ENCODE data around the gene COL21A1.

Gene COL21A1

DNA sequence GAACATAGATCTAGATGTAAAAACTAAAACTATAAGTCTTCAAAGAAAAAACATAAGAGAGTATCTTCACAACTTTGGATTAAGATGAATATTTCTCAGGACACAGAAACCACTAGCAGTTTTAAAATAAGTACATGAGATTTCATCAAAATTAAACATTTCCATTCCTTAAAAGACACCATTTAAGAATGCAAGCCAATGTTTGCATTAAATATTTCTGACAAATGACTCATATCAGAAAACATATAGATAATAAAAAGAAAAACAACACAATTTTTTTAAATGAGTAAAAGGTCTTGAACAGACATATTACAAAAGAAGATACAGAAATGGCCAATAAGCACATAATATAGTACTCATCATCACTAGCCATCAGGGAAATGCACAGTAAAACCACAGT is 59.7 kb downstream of the COL21A1 start:
- DNase-seq (ENCODE audit: low spot score): no peak

DNA sequence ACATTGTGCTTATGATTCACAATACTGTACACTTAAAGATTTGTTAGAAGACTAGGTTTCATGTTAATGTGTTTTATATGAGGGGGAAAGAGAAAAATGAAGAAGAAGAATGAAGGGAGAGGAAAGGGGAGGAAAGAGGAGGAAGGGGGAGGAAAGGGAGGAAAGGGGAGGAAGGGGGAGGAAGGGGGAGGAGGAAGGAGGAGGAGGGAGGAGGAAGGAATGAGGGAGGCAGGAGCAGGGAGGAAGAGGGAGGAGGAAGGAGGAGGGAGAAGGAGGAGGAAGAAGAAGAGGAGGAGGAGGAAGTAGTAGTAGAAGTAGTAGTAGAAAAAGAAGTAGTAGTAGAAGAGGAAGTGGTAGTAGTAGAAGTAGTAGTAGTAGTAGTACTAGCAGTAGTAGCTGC is 70.6 kb downstream of the COL21A1 start:
- DNase-seq (ENCODE audit: low spot score): no peak

DNA sequence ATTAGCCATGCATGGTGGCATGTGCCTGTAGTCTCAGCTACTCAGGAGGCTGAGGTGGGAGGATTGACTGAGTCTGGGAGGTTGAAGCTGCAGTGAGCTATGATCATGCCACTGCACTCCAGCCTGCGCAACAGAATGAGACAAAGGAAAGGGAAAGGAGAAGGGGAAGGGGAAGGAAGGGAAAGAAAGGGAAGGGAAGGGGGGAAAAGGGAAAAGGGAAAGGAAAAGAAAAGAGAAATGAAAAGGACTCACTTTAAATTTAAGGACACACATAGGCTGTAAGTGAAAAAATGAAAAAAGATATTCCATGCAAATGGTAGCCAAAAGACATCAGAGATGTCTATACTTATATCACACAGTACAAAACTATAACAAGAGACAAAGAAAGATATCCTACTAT is 74.2 kb downstream of the COL21A1 start:
- no peak for DNase-seq (ENCODE audit: low spot score)

DNA sequence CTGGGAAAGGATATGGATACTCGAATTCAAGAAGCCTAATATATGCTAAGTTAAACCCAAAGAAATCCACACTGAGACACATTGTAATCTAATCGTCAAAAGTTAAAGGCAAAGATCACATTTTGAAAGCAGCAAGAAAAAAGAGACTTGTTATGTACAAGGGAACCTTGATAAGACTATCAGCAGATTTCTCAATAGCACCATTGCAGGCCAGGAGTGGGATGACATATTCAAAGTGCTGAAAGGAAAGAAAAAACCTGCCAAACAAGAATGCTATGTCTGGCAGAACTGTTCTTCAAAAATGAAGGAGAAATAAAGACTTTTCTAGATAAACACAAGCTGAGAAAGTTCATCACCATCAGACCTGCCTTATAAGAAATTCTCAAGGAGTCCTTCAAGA is 75.2 kb downstream of the COL21A1 start:
- DNase-seq (ENCODE audit: low spot score): no peak

DNA sequence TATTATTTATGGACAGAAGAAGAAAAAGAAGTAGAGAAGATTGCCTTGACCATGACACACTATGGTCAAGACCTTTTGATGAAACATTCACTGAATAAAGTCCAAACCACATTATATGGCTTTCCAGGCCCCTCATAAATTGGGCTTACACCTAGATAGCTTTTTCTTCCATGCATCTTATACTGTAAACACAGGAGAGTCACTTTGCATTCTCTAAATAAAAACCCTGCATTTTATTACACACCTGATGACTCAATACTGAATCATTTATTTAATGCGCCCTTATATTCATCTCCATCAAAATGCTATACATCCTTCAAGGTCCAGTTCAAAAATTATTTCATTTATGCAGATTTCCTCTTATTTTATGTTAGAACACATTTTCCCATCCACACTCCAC is 78.0 kb downstream of the COL21A1 start:
- no peak for DNase-seq (ENCODE audit: low spot score)

DNA sequence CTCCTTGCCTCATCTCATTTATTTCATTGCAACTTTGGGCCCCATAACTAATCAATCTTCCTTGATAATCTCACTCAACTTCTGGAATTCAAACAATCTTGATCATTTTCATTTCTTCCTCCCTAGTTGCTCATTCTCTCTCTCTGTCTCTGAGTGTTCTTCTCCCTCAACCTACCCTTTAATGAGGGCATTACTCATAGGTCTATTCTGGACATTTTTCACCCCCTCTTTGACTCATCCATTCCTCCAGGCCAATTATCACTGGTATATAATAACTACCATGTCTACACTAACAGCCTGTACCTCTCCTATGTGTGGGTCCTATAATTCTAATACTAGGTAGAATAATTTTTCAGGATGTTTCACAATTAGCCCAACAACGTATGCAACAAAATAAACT is 78.8 kb downstream of the COL21A1 start:
- DNase-seq (ENCODE audit: low spot score): no peak

DNA sequence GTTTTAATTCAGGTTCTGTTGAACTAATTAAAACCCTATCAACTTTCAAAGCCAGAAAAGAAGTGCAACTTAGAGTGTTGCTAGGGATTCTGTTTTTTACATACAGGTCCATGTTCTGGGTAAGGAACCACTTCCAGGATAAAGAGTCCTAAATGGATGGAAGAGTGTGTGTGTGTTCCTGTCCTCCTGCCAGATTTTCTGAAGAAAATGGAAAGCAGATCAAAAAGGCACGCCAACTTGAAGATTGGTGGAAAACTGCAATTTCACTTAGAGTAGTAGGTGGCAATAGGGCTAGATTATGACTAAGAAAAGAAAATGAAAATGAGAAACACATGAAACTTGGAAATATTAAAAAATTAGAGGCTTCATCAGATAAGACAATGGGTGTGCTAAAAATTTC is 85.3 kb downstream of the COL21A1 start:
- no peak for DNase-seq (ENCODE audit: low spot score)

DNA sequence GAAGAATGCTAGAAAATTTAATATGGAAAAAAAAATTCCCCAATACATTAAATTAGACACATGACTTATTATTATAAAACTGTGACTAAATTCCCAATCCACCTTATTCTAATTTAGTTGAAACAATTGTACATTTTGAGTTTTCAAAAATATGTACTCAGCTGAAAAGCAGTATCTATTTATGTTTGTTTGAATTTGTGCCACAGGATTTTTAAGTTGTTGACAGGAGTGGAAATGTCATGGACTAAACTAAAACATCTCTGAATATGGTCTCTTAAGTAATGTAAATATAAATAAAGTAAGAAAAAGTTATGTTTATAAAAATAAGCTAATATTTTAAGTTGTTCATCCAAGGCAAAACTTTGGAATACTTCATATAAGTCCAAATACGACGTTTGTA is 86.9 kb downstream of the COL21A1 start:
- DNase-seq (ENCODE audit: low spot score): no peak

DNA sequence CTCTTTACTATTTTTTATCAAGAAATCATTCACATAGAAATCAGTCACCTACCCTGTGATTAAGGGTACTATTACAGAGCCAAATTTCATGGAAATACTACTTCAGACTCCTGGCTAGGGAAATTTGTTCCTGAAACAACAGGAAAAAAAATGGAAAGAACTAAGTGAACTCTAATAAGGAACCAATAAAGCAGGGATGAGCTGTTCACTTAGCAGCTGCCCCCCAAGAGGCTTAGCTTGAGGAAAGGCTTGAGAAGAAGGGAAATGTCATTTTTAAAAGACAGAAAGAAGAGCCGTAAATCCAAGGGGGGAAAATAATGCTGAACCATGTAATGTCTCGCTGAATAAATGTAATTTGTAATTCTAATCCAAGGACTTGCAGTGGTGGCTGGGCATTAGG is 88.8 kb downstream of the COL21A1 start:
- DNase-seq (ENCODE audit: low spot score): no peak

DNA sequence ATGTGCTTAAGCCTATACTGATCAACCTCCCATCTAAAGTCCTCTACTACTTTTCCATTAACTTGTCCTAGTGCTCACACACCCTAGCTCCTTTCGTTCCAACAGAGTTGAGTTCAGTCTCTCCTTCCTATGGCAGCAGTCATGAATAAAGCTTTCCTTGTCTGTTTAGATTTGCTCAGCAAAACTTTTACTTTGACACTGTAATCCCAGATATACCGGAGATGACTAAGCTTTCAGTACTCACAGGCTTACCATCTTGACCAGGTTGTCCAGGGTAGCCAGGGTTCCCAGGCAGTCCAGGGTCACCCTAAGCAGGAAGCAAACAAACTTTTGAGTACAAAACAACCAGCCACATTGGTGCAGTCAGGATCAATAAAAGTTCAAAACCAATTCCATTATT is 90.7 kb downstream of the COL21A1 start:
- no peak for DNase-seq (ENCODE audit: low spot score)

DNA sequence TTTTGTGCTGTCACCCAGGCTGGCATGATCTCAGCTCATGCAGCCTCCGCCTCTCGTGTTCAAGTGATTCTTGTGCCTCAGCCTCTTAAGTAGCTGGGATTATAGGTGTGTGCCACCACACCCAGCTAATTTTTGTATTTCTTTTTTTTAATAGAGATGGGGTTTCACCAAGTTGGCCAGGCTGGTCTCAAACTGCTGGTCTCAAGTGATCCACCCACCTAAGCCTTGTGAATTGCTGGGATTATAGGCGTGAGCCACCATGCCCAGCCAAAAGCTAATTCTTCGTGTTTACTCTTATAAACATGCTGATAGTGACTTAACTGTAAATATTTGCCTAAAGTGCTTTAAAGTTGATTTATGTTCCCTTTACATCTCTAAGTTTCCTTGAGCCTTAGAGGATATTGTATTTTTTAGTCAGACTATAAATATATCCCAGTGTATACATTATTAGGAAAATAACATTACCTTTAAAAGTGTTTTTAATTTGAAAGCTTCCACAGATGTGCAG is 91.7 kb downstream of the COL21A1 start:
- no peak for DNase-seq (ENCODE audit: low spot score)

DNA sequence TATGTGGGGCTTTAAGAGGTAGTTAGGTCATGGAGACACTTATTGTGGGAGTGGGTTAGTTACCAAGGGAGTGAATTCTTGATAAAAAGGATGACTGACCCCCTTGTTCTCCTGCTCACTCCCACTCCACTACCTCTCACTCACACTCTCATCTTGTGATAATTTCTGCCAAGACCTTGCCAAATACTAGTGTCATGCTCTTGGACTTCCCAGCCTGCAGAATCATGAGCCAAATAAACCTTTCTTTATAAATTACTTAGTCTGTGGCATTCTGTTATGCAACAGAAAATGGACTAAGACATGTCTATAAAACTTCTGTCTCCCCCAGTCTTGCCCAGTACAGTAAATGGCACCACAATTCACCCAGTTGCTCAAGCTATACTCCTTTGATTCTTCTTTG is 93.3 kb downstream of the COL21A1 start:
- no peak for DNase-seq (ENCODE audit: low spot score)

DNA sequence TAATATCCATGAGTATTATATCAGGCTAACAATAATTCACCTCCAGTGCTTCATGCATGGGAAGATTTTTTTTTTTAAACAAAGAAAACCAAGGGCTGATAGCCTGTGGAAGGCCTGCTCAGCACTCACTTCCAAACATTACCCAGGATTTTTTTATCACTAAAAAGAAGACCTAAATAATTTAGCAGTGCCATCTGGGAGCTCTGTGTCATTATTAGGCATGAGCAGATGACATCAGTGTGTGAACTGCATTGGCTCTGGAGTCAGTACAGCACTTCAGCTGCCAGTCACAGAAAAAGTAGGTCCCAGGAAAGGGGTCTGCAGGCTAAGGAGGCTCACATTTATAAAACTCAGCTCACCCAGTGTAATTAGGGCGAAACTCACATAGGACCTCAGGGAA is 94.8 kb downstream of the COL21A1 start:
- DNase-seq (ENCODE audit: low spot score): no peak

DNA sequence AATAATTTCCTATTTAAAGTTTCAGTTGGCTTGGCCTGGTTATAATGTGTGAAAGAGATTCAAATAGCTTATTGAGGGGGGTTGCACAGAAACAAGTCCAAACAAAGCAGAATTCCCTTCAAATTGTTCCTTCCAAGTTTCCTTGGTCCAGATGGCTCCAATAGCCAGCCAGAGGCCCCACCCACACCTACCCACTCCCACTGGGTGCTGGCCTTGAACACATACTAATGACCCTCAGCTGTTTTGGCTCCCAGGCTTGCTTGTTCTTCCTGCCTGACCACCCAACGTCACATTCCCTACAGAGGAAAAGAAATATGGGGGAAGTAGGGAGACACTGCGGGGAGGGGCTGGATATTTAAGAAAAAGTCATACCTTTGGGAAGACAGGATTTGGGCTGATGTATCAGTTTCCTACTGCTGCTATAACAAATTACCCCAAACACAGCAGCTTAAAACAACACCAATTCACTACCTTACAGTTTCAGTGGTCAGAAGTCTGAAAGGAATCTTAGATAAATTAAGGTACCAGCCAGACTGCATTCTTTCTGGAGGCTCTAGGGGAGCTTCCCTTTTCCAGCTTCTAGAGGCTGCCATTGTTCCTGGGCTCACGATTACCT is 95.7 kb downstream of the COL21A1 start:
- DNase-seq (ENCODE audit: low spot score): no peak

DNA sequence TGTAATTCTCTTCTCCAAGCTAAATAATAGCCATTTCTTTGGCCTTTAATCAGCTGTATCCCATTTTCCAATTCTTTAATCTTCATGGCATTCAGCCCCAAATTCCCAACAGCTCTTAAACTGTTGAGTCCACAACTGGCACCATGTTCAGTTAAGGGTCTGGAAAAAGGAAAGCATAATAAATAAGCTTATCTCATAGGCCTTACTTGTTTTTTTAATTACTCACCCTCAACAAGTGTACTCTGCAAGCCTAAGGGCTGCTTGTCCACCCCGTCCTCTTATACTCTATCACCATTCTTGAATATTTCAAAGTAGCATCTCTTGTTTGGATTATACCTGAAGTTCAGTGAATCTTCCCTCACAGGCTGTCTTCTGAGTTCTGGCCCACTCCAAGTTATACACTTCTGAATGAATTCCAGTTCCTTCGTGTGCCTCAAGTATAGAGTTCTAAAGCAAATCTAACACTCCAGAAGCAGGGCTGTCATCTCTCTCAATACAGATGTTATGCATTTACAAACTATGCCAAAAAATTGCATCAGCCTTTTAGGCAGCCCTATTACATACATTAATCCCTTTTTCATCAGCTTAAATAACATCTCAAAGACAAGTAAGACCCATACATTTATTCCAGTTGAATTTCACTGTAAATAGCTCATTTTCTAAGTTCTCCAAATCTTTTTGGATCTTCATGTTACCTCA is 98.7 kb downstream of the COL21A1 start:
- no peak for DNase-seq (ENCODE audit: low spot score)

DNA sequence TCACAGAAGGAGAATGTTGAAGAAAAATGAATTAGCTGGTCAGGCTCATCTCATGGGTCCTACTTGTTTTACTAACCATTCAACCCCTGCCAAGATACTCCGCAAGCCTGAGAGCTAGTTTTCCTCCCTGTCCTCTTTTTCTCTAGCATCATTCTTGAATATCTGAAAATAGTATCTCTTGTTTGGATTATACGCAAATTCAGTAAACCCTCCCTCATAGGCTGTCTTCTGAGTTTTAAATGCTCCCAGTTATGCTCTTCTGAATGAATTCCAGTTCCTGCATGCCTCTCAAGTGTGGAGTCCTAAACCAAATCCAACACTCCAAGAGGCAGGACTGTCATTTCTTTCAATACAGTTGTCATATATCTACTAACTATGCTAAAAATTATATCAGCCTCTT is 99.6 kb downstream of the COL21A1 start:
- DNase-seq (ENCODE audit: low spot score): no peak

DNA sequence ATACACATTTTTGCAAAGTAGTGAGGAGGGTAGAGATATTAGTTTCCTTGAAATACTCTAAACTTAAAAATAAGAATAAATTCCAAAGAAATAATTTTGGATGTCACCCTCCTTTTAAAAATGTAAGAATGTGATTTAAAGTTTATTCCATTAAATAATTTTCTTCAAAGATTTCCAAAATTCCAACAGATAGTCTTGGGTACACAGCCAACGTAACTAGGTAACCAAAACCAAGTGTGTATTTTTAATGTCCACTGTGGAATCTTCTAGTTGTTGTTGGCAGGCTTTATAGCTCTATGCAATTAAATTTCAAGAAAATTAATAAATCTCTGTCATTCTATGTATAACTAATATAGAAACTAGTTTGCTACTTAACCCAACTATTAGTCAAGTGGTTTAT is 101.3 kb downstream of the COL21A1 start:
- no peak for DNase-seq (ENCODE audit: low spot score)

DNA sequence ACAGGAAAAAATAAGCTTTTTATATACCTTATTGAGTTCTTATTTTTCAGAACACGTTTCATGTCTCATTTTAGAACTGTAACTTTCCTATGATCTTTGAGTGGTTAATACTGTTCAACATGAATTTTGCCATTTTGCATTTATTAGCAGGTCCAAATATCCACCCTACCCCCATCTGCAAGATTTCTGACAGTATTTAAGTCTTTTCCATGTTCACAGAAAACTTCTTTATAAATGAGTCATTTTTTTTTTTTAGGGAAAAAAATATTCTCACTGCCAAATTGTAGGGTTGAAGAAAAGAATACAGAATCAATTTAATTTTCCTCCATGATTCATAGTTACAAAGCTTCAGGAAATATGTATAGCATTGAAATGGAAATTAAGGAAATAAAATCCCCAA is 101.8 kb downstream of the COL21A1 start:
- no peak for DNase-seq (ENCODE audit: low spot score)

DNA sequence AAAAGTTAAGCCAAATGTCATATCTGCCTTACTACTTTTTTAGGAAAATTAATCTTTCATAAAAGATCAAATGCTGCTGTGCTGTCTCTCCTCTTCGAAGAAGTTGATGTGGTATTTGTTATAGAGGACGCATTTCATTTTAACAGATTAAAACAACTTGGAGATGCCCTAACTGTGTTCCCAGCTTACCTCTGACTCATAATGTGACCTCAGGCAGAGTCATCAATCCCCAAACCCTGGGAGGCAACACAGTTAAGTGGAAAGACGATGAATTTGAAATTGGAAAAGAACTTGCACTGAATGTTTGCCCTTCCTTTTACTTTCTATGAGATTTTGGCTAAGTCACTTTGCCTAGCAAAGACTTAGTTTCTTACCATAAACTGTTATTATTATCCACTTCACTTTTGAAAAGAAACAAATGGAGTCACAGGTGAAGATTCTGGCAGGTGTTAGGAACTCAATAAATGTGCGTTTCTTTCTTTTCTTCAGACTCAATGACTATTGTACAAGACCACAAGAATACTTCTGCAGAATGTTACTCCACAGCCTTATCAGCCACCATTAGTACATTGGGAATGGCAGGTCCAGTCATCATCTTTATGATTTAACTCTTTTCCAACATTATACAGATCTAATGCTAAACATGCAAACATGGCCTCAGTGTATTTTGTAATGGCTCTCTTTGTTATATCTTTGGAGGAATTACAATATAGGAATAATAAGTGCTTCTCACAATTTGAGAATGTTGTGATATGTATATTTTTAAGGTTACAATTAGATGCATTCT is 102.6 kb downstream of the COL21A1 start:
- no peak for DNase-seq (ENCODE audit: low spot score)

DNA sequence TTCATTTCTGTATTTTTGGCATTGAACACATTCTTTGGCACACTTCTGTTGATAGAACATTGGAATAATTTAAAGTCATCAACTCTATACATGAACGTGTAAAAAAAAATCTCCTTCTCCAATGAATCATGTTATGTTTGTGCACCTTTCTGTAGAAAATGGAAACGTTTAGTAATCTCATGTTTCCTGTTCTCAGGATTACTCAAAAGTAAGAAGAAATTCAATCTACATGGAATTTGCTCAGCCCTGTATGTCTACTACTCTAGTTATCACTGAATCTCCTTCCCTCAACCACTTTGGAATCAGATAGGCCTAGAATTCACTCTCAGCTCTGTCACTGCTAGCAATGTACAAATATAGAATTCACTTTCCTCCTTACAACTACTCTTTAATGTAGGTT is 103.6 kb downstream of the COL21A1 start:
- peak; percentile 24 for DNase-seq (ENCODE audit: low spot score)

DNA sequence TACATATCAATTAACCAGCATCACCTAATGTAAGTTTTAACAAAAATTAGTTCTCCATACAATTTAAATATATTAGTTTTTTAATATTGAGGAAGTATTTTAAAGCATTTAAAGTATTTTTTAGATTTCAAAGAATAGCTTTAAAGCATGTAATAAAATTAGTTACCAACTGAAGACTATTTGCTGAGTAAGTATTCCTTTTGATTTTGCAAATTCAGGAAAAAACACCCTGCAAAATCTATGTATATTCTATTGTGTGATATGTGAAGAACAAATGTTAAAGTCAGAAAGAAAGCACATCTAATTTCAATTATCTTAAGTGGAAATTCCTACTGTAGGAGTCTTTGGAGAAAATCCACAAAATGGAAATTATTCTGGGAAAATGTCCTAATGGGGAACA is 107.3 kb downstream of the COL21A1 start:
- DNase-seq (ENCODE audit: low spot score): no peak

DNA sequence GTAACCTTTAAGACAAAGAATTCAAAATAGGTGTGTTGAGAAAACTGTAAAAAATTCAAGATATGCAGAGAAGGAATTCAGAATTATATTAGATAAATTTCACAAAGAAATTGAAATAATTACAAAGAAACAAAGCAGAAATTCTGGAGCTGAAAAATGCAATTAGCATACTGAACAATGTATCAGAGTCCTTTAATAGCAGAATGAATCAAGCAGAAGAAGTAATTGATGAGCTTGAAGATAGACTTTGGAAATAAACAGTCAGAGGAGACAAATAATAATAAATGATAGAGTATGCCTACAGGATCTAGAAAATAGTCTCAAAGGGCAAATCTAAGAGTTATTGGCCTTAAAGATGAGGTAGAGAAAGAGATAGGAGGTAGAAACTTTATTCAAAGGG is 131.7 kb downstream of the COL21A1 start:
- DNase-seq (ENCODE audit: low spot score): no peak

DNA sequence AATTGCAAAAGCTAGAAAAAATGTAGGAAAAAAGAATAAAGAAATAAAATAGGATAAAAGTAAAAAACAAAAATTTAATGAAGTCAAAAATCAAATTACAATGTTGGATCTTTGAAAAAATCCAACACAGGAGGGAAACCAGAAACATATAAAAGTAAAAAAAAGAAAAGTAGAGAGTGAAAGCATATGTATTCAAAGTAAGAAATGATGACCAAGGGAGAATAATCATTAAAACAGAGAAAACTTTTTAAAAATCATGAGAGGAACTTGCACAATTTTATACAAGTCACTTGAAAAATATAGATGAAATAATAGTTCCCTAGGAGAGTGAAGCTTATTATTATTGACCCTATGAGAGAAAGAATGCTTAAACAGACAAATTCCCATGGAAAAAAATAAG is 138.2 kb downstream of the COL21A1 start:
- no peak for DNase-seq (ENCODE audit: low spot score)
